OCI-LY7 (cell line): ENCODE measurements around the gene PPM1N. TPM values are rescaled to one million over a fixed set of nuclear protein-coding genes. Genes with fewer than 3 reads are reported as not detected.
A peak's percentile ranks its signal among the peaks of the same experiment; 100 is the strongest.

Source experiments
- BruUV-seq: library from RNA; stranded (reverse); fragments of 400-500 nt; replicated peaks from 2 replicates; lab custom pipeline; 2021; lab: Mats Ljungman, UMichigan
- CTCF ChIA-PET: fragments of 300-600 bp; sonication (Branson Sonifier 250); formaldehyde crosslinking; loops from one replicate; lab custom pipeline; 2022; ENCODE audit warnings: antibody characterized with exemption; ENCODE audit not compliant: unreplicated experiment; lab: Charles Lee
- POLR2A ChIA-PET: fragments of 300-600 bp; sonication (Branson Sonifier 250); formaldehyde crosslinking; loops from one replicate; lab custom pipeline; 2022; ENCODE audit warnings: antibody characterized with exemption; lab: Charles Lee
- DNase-seq: peaks from one replicate; pipeline ENCODE4 v3.0.0-alpha.2; 2015; ENCODE audit warnings: low spot score
- H2AFZ ChIP-seq: fragments of 200-600 bp; sonication (generic), shearing (Covaris generic); 2 replicates; pipeline ENCODE4 v1.6.1; 2014; ENCODE audit warnings: mild to moderate bottlenecking, antibody characterized with exemption, low read length, moderate library complexity
- H3K27ac ChIP-seq: fragments of 200-600 bp; sonication (generic); 2 replicates; pipeline ENCODE4 v1.5.1; 2014; ENCODE audit warnings: mixed run types, low read depth, mild to moderate bottlenecking, moderate library complexity, low read length, inconsistent platforms; ENCODE audit not compliant: poor library complexity, severe bottlenecking
- H3K36me3 ChIP-seq: fragments of 200-600 bp; sonication (generic); 2 replicates; pipeline ENCODE4 v1.6.1; 2014; ENCODE audit warnings: mild to moderate bottlenecking, antibody characterized with exemption, low read length, moderate library complexity, mixed read lengths; ENCODE audit not compliant: insufficient read depth
- H3K4me1 ChIP-seq: fragments of 200-600 bp; sonication (generic); 2 replicates; pipeline ENCODE4 v1.5.1; 2014; ENCODE audit warnings: mild to moderate bottlenecking, low read length; ENCODE audit not compliant: insufficient read depth, poor library complexity, severe bottlenecking
- H3K4me2 ChIP-seq: fragments of 200-600 bp; sonication (generic); 2 replicates; pipeline ENCODE4 v1.6.1; 2014; ENCODE audit warnings: mild to moderate bottlenecking, low read length
- H3K4me3 ChIP-seq: fragments of 200-600 bp; sonication (generic); 2 replicates; pipeline ENCODE4 v1.5.1; 2014; ENCODE audit warnings: mild to moderate bottlenecking, low read depth, low read length; ENCODE audit not compliant: poor library complexity, severe bottlenecking
- H3K79me2 ChIP-seq: fragments of 200-600 bp; sonication (generic); 2 replicates; pipeline ENCODE4 v1.6.1; 2016; ENCODE audit warnings: low read depth, mild to moderate bottlenecking, low read length, moderate library complexity, mixed read lengths; ENCODE audit not compliant: insufficient read depth
- H3K9me2 ChIP-seq: fragments of 200-600 bp; sonication (generic); 2 replicates; pipeline ENCODE4 v1.6.1; 2016; ENCODE audit warnings: mild to moderate bottlenecking, low read length, mixed read lengths; ENCODE audit not compliant: insufficient read depth
- H3K9me3 ChIP-seq: fragments of 200-600 bp; sonication (generic); 2 replicates; pipeline ENCODE4 v1.6.1; 2014; ENCODE audit warnings: mild to moderate bottlenecking, mixed run types, low read length, mixed read lengths
- H4K20me1 ChIP-seq: fragments of 200-600 bp; sonication (generic); 2 replicates; pipeline ENCODE4 v1.6.1; 2014; ENCODE audit warnings: mild to moderate bottlenecking, antibody characterized with exemption, low read length, moderate library complexity, mixed read lengths; ENCODE audit not compliant: insufficient read depth
- CTCF ChIP-seq: fragments of 200-600 bp; sonication (generic); conservative IDR thresholded peaks from 2 replicates; pipeline ENCODE4 v1.5.1; 2014; ENCODE audit warnings: mild to moderate bottlenecking, antibody characterized with exemption, low read length, moderate library complexity, mixed read lengths
- EZH2phosphoT487 ChIP-seq: fragments of 200-600 bp; sonication (generic); IDR thresholded peaks from 2 replicates; pipeline ENCODE4 v1.6.1; 2018; ENCODE audit warnings: low read depth, borderline replicate concordance, mild to moderate bottlenecking, mixed run types, antibody characterized with exemption, low read length, moderate library complexity, mixed read lengths
- intact Hi-C: fragments of 100-400 bp; cut with micrococcal nuclease; formaldehyde crosslinking; loops from one replicate; pipeline ENCODE4 v1.10.0; 2022; ENCODE audit not compliant: unreplicated experiment
- total RNA-seq, 2 experiments: library from RNA; depleted of rRNA in 1 of 2; stranded (reverse); fragments of >200 nt in 1 of 2; shearing (Covaris generic) in 1 of 2; gene quantifications; 2 replicates each; pipeline ENCODE4 v1.2.3, GENCODE V29; 2014 to 2022

Gene PPM1N
- total RNA-seq, 2 experiments from 2014 or later = 1.6 to 2.8 TPM

DNA sequence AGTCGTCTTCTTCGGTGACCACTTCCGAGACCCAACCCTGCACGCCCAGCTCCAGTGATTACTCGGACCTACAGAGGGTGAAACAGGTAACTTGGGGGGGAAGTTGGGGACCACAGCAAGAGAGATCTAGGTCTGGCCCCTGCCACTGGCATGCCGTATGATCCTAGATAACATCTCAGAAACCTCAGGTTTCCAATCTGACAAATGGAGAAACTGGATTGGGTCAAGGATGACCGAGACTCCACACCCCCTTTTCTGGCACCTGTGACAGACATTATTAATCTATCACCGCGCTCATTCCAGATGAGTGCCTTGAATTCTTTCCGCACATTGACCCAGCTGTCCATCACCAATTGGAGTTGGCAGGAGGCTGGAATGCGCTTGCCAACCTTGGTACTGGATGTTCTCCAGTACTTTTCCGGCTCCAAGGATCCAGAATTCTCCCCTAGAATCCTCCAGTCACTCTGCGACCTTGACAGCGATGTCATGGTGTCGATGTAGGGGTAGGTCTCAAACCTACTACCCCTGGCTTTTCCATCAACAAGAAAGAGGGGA, 26.4 kb downstream of the PPM1N start:
- CTCF ChIA-PET = no interaction called here

DNA sequence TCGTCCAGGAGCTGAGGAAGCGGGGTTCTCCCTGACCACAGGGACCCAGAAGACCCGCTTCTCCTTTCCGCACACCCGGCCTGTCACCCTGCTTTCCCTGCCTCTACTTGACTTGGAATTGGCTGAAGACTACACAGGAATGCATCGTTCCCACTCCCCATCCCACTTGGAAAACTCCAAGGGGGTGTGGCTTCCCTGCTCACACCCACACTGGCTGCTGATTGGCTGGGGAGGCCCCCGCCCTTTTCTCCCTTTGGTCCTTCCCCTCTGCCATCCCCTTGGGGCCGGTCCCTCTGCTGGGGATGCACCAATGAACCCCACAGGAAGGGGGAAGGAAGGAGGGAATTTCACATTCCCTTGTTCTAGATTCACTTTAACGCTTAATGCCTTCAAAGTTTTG, 27.9 kb downstream of the PPM1N start:
- CTCF ChIA-PET = no interaction called here
- DNase-seq = peak; percentile 28
- H3K9me3 ChIP-seq = peaks cover 3% of the 10 kb centered on the region; the same call in 1 of the 2 replicates
- POLR2A ChIA-PET = no interaction called here
- H3K4me2 ChIP-seq = no peak overlapping the region
- TF ChIP-seq CTCF (no peak), EZH2phosphoT487 (no peak)
- no peak overlapping the region for H3K27ac ChIP-seq
- no peaks in the 10 kb centered on the region for H3K9me2 ChIP-seq
- no peak overlapping the region for H2AFZ ChIP-seq
- TSS peak; percentile 65 for BruUV-seq
- no peaks in the 10 kb centered on the region for H4K20me1 ChIP-seq
- intact Hi-C loops = no loop called here
- no peaks in the 10 kb centered on the region for H3K79me2 ChIP-seq
- peaks cover 35% of the 10 kb centered on the region; the same call in 1 of the 2 replicates for H3K36me3 ChIP-seq
- peaks cover 4% of the 10 kb centered on the region for H3K4me1 ChIP-seq
- no peak overlapping the region for H3K4me3 ChIP-seq

More for the DNA sequence above, 26.4 kb downstream of the PPM1N start:
- DNase-seq = no peak
- peaks cover 37% of the 10 kb centered on the region; the same call in 1 of the 2 replicates for H3K36me3 ChIP-seq
- H3K79me2 ChIP-seq = no peaks in the 10 kb centered on the region
- BruUV-seq = no TSS peak
- TF ChIP-seq EZH2phosphoT487 (no peak), CTCF (no peak)
- POLR2A ChIA-PET = no interaction called here
- H4K20me1 ChIP-seq = no peaks in the 10 kb centered on the region
- H3K9me2 ChIP-seq = no peaks in the 10 kb centered on the region
- H3K4me1 ChIP-seq = peaks cover 4% of the 10 kb centered on the region
- H3K9me3 ChIP-seq = no peaks in the 10 kb centered on the region
- no peak overlapping the region for H3K4me2 ChIP-seq
- H2AFZ ChIP-seq = no peak overlapping the region
- intact Hi-C loops = no loop called here
- H3K27ac ChIP-seq = no peak overlapping the region
- H3K4me3 ChIP-seq = no peak overlapping the region

DNA sequence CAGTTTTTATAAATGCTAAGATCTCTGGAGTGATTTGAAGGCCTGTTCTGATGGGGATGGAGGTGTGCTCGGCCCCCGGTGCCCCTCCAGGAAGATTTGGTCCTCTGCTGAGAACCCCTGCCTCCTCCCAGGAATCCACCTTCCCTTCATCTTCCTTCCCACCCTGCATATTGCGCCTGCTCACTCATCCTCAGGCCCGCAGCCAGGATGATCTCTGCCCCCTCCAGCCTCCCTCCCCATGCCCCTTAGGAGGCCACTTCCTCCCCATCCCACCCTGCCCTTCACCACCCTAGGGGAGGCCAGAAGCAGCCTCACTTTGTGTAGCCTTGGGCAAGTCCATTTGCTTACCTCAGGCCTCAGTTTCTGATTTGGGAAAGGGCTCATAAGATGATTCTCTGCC, 28.7 kb downstream of the PPM1N start:
- CTCF ChIA-PET = no interaction called here
- H3K9me2 ChIP-seq = no peaks in the 10 kb centered on the region
- no peak overlapping the region for H3K27ac ChIP-seq
- TF ChIP-seq CTCF = no peak
- TF ChIP-seq EZH2phosphoT487 = no peak
- DNase-seq = no peak
- H3K9me3 ChIP-seq = peaks cover 8% of the 10 kb centered on the region; the same call in 1 of the 2 replicates
- POLR2A ChIA-PET = interaction anchor here (0.6 kb wide), 1 partner anchor 123 kb away, joined by 4 read pairs; no protein-coding TSS in a partner anchor
- no peaks in the 10 kb centered on the region for H3K79me2 ChIP-seq
- H3K36me3 ChIP-seq = peaks cover 33% of the 10 kb centered on the region; the same call in 1 of the 2 replicates
- intact Hi-C loops = no loop called here
- no peak overlapping the region for H3K4me2 ChIP-seq
- no TSS peak for BruUV-seq
- H4K20me1 ChIP-seq = no peaks in the 10 kb centered on the region
- H2AFZ ChIP-seq = no peak overlapping the region
- no peak overlapping the region for H3K4me3 ChIP-seq
- H3K4me1 ChIP-seq = peaks cover 4% of the 10 kb centered on the region
